Stimulated activated CD8-positive, alpha-beta memory T cell treated with anti-CD3 and anti-CD28 coated beads, Interleukin-7, amount 100 ng/mL, for 4 hours (primary cell): ENCODE data around the gene CC2D2B.
A peak's percentile ranks its signal among the peaks of the same experiment; 100 is the strongest.
"Not testable (repeated sequence)": the region's sequence is repeated elsewhere in the genome, so short reads cannot be mapped to it uniquely, and the experiment has no call there.

Experiments
- DNase-seq, 2 donors: peaks; one replicate each; pipeline ENCODE4 v3.0.0-alpha.2; 2020; ENCODE audit warnings: low read depth in 2 of 2

Gene CC2D2B, protein sequence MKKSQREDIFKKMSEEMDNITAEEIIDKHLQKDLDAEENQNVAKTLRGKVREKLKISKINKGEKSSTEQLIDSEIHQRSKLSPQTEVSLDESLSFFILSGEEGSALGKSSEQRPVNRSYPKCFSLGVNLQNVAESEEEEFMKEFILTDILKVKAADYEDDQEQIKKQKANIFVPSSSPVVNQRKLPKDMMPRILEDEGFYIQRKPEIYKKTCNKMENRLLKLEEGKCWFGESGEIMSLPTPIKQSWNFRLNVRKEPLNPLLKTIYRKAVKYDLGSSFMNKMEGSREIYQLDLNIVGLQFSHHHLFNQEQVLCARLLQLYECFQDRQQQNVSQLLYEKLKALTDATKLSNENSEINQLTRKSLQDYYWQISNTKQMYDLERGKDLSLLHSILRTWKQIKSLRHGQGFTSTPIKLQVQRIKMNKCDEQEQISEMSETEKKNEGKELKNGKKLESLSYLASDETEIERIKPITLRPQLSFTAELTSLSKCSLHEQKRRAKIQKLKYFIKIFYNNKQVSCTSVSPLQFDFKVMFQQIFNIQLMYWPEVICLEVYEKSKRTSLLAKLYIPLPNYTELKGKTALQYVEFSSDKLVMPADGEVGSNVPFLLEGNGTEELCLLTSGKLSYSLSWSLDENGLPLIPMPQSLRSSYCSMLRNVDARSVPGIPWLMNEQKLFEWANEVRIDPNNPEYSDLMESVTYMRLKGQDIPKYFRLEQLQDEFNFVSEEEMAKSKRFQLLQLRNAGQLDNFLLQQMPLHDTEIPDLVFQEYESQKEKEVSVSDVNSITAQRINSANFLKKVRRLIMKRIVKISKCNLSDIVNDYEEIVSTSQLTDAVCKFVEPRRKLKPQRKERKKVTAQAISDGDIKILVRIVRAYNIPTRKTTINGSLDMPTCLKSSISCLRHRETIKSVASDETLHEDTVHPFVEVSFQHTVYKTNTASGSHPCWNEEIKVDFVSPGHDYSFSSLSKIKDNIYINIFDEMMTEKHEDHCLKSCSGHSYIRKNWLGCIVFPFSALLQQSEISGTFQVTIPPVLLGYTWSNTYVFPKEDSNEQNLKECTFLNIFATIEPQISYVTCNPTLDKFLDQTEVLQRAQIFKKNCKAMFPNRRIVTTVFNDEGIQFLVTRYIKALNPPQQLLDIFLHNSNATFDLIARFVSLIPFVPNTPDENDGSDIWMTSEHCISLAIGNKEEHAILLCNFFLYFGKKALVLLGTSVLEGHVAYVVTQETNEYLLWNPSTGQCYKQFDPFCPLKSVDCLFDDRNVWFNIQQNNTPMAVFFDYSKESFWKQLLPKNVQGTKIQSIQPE (N-terminal part only)

DNA sequence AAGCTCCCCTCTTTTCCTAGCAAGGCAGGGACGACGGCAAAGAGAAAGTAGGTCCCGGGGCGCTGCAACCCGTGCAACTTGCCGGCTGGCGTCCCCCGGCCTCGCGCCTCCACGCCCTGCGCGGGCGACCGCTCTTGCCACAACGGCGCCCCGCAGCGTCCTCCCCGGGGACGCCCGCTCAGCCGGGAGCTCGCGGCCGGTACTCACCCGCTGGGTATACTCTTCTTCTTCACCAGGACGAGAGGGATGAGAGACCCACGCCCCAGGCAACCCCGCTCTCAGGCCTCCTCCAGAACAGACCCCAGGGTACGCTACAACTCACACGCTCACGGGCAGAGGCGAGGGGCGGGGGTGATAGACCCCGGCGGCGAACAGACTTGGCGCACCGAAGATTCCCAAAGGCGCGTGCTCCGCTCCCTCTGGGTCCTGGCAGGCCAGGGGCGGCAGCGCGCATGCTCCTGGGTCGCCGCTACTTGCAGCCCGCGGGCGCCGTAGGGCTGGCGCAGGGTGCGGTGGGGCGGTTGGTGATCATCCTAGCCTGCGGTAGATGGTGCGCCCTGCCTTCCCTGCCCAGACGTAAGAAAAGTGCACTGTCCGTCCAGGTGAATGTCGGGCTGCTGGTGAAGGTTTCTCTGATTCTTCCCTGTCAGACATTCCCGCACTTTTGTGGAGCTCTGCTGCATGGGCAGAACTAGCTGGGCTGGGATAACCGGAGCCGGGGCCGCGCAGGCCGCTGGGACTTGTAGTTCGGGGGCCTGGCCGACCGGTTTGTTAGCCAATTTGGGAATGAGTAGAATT is at the start of gene CC2D2B:
Gene CC2D2B, plus strand, starts transcription at position 520 of the 798 bp plus-strand sequence. CDS start 3,349 bp downstream, outside the sequence.
- DNase-seq: peak; percentile 19 to 61

DNA sequence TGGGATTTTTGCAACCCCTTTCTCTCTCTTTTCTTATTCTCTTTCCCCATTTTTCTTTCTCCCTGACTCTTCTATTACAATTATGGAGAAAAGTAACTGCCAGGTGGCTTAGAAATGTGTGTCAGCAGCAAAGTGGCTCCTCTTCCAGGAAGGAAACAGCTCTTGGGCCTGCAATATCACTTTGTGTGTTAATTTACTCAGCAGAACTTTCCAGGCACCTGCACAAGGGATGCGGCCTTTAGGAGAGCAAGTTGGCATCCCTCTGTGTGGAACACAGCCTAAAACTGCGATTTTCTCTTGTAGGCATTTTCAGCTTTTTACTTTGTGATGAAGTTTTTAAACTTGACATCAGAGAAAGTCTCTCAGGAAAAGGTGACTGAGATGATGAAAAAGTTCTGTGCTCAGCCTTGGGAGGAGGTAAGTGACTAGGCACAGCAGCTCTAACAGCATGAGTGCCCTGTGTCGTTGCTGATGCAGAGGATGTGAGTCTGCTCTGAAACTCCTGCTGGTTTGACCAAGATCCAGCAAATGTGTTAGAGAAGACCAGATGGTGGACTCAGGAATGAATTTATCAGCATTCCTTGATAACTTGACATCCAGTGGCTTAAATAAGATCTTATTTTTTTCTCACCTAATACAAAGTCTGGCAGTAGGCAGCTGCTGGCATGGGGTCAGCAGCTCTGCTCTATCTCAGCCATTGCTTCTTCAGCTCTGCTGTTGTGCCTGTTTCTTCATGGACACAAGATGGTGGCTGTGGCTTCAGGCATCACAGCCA is 47.4 kb upstream of the CC2D2B start:
- DNase-seq: no peak

DNA sequence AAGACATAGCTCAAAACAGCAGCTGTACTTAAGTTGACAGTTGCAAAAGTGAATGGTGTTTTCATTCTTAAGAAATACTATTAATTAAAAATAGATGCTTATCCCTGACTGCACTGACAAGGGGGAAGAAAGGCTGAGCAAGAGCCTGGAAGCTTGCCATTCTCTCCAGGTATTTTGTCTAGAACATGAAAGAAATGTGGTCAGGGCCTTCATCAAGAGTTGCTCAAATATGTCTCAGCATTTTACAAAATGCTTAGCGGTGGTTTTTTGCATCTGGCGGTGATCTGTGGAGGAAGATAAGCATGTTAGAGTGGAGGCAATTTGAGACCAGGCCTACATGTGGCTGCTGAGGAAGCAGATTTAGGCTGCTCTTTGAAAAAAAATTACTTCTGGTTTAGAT is 46.4 kb upstream of the CC2D2B start:
- no peak for DNase-seq

DNA sequence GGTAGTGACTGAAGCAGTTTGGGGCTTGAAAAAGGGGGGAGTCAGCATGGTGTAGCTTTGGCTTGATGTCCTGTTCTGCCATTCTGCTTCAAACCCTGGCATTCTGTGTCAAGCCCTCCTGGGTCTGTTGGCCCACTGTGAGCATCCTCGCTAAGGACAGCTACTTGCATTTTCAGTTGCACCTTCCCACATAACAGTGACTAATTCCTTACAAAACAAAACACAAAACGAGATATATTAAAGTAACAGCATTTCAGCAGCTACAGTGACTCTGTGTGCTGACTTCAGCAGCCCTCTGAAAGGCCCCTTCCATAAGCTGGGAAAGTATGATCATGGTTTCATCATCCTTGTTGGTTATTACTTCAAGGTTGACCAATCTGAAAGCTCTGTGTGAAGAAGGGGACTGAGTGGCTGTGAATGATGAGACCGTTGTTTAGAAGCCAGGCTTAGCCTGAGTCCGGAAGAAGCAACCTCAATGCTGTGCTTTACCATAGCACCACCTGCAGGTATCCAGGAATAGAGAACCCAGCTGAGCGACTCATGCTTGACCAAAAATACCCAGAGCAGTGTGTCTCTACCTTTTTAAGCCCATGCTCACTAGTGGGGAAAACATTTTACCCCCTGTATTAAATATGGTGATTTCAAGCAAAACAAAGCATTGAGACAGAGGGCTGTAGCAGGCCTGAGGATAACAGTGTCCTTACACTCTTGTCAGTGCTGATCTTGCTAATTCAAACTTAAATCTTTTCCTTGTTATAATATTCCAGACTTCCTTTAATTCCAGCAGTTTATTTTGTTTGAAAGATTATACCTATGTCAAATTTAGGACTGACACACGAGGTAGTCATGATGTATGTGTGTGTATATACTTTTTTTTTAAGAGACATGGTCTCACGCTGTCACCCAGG is 42.6 kb upstream of the CC2D2B start:
- DNase-seq: no peak

DNA sequence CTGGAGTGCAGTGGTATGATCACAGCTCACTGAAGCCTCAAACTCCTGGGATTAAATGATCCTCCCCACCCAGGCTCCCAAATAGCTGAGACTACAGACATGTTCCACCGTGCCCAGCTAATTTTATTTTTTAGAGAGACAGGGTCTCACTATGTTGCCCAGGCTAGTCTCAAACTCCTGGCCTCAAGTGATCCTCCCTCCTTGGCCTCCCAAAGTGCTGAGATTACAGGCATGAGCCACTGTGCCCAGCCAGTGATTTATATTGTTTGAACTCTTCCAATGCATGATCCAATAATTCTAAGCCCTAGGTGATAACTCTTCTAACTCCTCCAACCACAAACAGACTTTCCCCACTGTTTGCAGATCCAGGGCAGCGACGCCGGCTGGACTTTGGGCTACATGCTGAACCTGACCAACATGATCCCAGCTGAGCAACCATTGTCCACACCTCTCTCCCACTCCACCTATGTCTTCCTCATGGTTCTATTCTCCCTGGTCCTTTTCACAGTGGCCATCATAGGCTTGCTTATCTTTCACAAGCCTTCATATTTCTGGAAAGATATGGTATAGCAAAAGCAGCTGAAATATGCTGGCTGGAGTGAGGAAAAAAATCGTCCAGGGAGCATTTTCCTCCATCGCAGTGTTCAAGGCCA is 41.8 kb upstream of the CC2D2B start:
- DNase-seq: no peak

DNA sequence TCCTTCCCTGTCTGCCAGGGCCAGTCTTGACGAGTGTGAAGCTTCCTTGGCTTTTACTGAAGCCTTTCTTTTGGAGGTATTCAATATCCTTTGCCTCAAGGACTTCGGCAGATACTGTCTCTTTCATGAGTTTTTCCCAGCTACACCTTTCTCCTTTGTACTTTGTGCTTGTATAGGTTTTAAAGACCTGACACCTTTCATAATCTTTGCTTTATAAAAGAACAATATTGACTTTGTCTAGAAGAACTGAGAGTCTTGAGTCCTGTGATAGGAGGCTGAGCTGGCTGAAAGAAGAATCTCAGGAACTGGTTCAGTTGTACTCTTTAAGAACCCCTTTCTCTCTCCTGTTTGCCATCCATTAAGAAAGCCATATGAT is 41.3 kb upstream of the CC2D2B start:
- DNase-seq: no peak

DNA sequence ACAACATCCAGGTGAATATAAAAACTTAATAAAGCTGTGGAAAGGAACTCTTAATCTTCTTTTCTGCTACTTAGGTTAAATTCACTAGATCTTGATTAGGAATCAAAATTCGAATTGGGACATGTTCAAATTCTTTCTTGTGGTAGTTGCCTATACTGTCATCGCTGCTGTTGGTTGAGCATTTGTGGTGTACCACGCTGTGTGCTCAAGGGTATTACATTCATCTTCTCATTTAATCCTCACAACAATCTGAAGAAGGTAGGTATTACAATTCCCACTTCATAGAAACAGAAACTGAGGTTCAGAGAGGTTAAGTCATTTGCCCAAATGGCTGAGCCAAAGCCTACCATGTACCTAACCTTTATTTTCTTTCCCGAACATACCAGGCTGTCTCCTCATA is 39.9 kb upstream of the CC2D2B start:
- no peak for DNase-seq

DNA sequence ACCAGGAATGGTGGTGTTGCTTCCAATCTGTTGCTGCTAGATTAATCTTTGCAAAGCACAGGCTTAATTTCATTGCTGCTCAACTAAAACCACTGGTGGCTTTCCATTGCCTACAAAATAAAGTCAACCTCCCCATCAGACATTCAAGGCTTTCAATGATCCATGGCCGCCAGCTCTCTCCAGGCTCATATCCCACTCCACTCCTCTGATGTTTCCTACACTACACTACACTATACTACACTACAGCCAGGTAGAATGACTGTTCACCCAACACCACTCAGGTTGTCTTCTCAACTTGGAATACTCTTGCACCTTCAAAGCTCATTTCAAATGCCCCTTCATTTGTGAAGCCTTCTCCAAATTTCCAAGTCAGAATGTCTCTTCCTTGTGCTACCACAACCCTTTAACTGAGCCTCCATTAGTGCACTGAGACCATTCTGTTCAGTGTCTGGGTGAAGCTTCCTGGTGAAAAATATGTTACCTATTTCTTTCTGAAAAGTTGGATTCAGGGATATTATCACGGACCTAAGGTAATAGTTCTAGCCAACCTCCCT is 35.5 kb upstream of the CC2D2B start:
- DNase-seq: no peak

DNA sequence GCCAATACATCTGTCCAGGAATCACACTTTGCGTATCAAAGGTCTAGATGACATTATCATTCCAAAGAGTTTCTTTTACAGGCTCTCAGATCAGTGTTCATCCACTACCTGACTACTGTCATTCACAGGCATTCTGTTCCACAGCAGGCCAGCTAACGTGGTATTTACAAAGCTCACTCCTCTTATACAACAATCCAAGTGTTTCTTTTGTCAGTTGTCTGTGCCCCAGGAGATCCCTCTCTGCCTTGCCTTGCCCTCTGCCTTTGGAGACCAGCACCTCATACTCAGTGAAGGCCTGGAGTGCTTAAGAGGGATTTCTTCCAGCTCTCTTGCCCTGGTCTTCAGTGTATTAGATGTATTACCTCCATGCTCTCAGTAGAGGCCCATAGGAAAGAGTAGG is 34.6 kb upstream of the CC2D2B start:
- no peak for DNase-seq

DNA sequence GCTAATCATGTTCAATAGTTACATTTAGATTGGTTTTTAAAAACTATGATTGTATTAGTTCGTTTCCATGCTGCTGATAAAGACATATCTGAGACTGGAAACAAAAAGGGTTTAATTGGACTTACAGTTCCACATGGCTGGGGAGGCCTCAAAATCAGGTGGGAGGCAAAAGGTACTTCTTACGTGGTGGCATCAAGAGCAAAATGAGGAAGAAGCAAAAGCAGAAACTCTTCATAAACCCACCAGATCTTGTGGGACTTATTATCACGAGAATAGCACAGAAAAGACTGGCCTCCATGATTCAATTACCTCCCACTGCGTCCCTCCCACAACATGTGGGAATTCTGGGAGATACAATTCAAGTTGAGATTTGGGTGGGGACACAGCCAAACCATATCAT is 34.1 kb upstream of the CC2D2B start:
- no peak for DNase-seq

DNA sequence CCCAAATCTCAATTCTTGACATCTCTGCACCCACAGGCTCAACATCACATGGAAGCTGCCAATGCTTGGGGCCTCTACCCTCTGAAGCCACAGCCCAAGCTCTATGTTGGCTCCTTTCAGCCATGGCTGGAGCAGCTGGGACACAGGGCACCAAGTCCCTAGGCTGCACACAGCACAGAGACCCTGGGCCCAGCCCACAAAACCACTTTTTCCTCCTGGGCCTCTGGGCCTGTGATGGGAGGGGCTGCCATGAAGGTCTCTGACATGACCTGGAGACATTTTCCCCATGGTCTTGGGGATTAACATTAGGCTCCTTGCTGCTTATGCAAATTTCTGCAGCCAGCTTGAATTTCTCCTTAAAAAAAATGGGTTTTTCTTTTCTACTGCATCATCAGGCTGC is 33.0 kb upstream of the CC2D2B start:
- not testable (repeated sequence) for DNase-seq

DNA sequence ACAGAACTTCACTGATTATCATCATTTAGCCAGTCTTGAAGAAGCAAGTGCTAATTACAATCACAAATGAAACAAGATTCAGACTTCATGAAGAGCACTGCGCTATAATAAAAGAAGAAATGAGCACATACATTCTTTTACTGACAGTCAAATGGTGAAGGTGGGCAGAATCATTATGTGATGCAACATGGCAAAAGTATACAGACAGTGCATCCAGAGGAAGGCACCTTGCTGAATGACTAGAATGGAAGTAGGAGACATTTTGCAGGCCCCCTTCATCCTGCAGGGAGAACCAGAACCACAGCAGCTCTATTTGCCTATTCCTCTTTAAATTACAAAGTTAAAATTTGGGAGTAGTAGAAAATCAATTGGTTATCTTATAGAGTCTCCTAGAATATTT is 31.0 kb upstream of the CC2D2B start:
- DNase-seq: no peak

DNA sequence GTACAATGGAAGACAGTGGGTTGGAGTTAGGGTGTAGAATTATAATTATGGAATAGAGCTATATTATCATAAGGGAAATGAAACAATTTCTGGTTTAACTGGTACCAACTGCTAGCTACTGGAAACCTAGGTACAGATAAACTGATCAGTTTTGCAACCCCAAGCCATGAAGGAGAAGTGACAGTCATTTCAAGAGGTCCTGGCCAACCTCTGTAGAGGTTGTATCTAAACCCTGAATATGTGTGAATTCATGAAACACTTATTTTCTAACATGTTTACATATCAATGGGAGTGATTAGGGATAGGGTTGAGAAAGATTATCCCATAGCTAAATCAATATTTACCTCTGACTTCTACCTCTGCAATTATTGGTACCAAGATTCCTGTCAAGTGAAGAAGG is 29.9 kb upstream of the CC2D2B start:
- DNase-seq: no peak

DNA sequence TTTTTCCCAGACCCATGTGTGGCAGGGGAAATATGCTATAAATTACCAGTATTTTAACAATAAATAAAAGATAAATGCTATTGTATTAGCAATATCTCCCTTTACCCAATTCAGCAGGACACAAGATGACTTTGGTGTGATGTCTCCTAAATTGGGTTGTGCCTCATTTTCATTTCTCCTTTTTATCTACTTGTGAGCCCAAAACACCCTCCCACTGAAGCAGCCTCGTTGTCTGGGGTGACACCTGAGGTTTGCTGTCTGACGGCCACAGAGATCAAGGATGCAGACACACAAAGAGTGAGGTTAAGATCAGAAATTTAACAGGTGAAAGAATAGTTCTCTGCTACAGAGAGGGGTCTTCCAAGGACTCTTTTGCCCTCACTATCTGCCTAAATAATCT is 27.1 kb upstream of the CC2D2B start:
- DNase-seq: no peak

DNA sequence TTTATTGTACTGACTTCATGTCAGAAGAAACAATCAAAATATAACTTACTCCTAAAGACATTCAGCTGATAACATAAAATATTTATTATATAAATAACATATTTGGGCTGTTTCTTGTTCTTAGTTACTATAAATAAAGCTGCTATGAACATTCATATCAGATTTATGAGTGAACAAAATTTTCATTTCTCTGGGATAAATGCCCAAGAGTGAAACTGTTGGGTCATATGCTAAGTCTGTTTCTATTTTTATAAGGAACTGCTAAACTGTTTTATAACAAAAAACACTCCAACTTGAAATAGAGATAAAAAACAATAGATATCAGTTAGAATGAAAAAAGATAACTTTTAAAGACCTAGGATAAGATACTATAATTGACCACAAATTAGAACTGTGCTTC is 26.5 kb upstream of the CC2D2B start:
- DNase-seq: no peak

DNA sequence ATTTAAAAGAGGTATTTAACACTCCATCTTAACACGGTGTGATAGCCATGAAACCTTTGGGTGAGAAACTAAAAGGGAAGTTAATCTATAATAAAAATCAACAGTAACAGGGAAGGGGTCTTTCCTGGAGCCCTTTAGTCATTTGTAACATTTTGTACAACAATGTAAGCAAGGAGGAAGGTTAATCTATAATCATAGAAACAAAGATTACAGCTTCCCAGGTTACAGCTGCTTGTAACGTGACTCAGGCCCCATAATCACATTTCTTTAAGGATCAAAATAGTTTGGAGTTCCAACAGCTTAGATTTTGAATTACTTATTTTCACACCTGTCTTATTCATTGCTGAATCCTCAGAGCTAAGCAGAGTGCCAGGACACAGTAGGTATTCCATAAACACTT is 17.9 kb upstream of the CC2D2B start:
- no peak for DNase-seq

DNA sequence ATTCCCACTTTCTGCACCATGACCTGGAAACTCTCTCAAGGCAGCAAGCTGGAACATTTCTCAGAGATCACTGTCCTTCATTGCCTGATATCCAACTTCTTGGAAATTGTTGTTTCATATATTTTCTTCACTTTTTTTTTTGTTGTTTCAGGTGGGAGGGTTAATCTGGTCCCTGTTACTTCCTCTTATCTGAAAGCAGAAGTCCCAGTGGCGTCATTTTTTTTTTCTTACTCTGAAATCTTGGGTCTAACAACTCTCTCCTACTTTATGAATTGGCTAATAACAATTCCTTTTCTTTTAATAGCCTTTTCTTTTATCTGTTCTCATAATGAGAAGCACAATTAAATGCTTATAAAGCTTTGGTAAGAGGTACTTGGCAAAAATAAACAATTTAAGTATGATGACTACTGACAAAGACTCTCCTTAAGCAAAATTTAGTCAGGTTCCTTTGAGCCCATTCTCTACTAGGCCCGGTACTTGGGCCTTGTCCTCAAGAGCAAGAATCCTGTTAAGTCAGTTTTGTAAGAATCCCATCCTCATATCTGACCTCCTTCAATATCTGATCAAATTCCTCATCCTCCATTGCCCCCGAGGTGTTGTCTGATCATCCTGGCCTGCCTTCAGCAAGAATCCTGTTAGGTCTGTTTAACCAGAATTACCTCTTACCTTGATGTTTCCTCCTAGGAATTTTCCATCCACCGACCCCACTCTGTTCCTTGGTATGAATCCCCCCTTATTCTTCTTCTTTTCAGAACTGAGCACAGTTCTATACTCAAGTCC is 11.5 kb upstream of the CC2D2B start:
- no peak for DNase-seq
